A549 (cell line): Measurements from ENCODE around the gene USP36. TPM values are rescaled to one million over a fixed set of nuclear protein-coding genes. Genes with fewer than 3 reads are reported as not detected.

Experiments
- ATAC-seq, 2 experiments: fragments of 200-7000 bp in 1 of 2; fragments of >200 bp in 1 of 2; cut with Nextera tagmentation in 1 of 2; cut with Tn5 transposase in 1 of 2; 3 replicates each; pipeline versions ENCODE4 v1.8.0 to v1.9.1; 2018 to 2020; ENCODE audit warnings: mild to moderate bottlenecking in 1 of 2, moderate library complexity in 1 of 2
- CTCF ChIA-PET: fragments of 300-600 bp; sonication (Branson Sonifier 250); formaldehyde crosslinking; extraction: SDS; loops from one replicate; lab custom pipeline; 2021; ENCODE audit warnings: antibody characterized with exemption, inconsistent platforms; lab: Yijun Ruan, JAX
- POLR2A ChIA-PET: fragments of 350-600 bp; formaldehyde crosslinking; extraction: SDS; loops from one replicate; lab custom pipeline; 2021; ENCODE audit warnings: antibody characterized with exemption, inconsistent platforms; lab: Yijun Ruan, JAX
- DNase-seq, 2 experiments: peaks; one replicate each; pipeline versions ENCODE4 v3.0.0 to v3.0.0-alpha.2; 2011 to 2016; ENCODE audit warnings: low read depth in 1 of 2, low spot score in 1 of 2
- FAIRE-seq: peaks from 2 replicates; lab custom pipeline; 2011; peaks lifted over from hg19 to GRCh38; lab: Jason Lieb, UNC
- H3K27ac ChIP-seq, 2 experiments: fragments of >200 bp; sonication (Bioruptor Twin); formaldehyde crosslinking; 3 replicates each; pipeline ENCODE4 v1.5.1; 2016 to 2017
- H3K4me1 ChIP-seq: fragments of >200 bp; sonication (Bioruptor Twin); formaldehyde crosslinking; 3 replicates; pipeline ENCODE4 v1.6.1; 2016
- H3K4me2 ChIP-seq: fragments of >200 bp; sonication (Bioruptor Twin); formaldehyde crosslinking; 3 replicates; pipeline ENCODE4 v1.6.1; 2016
- H3K4me3 ChIP-seq: fragments of >200 bp; sonication (Bioruptor Twin); formaldehyde crosslinking; 3 replicates; pipeline ENCODE4 v1.5.1; 2016
- H3K9me3 ChIP-seq: fragments of >200 bp; sonication (Bioruptor Twin); formaldehyde crosslinking; 3 replicates; pipeline ENCODE4 v1.6.1; 2016
- CBX8 ChIP-seq: fragments of 200-600 bp; sonication (generic); IDR thresholded peaks from 2 replicates; pipeline ENCODE4 v1.6.1; 2016
- CHD2 ChIP-seq: fragments of 150-350 bp; IDR thresholded peaks from 2 replicates; pipeline ENCODE4 v1.6.1; 2014; ENCODE audit warnings: low read length; ENCODE audit not compliant: partially characterized antibody
- CHD4 ChIP-seq: fragments of 200-600 bp; sonication (generic); IDR thresholded peaks from 2 replicates; pipeline ENCODE4 v1.6.1; 2016; ENCODE audit warnings: antibody characterized with exemption, mild to moderate bottlenecking, borderline replicate concordance
- EHF ChIP-seq: fragments of 250-450 bp; sonication (Bioruptor Pico); IDR thresholded peaks from 2 replicates; pipeline ENCODE4 v1.5.0; 2020; ENCODE audit warnings: mild to moderate bottlenecking
- EP300 ChIP-seq, 2 experiments: fragments of >200 bp; sonication (Bioruptor Twin); formaldehyde crosslinking; IDR thresholded peaks; 2 replicates in 1 of 2; 3 replicates in 1 of 2; pipeline ENCODE4 v1.6.1; 2016 to 2017
- FOSL2 ChIP-seq, 2 experiments: fragments of 450-650 bp in 1 of 2; fragments of >200 bp in 1 of 2; sonication (Bioruptor Twin) in 1 of 2; formaldehyde crosslinking; IDR thresholded peaks; 2 replicates each; pipeline versions ENCODE4 v1.5.0 to v1.6.1; 2016 to 2020; ENCODE audit warnings: mild to moderate bottlenecking in 1 of 2, moderate library complexity in 1 of 2
- FOXS1 ChIP-seq: fragments of 250-450 bp; sonication (Bioruptor Pico); IDR thresholded peaks from 2 replicates; pipeline ENCODE4 v1.5.0; 2020; ENCODE audit warnings: mild to moderate bottlenecking, moderate library complexity
- HDAC2 ChIP-seq: fragments of 200-600 bp; sonication (generic); IDR thresholded peaks from 2 replicates; pipeline ENCODE4 v1.6.1; 2016
- HEYL ChIP-seq: fragments of 250-450 bp; sonication (Bioruptor Pico); IDR thresholded peaks from 2 replicates; pipeline ENCODE4 v1.8.0; 2021; ENCODE audit warnings: mild to moderate bottlenecking, moderate library complexity
- HOXA7 ChIP-seq: fragments of 250-450 bp; sonication (Bioruptor Pico); IDR thresholded peaks from 2 replicates; pipeline ENCODE4 v1.5.0; 2020; ENCODE audit warnings: mild to moderate bottlenecking, moderate library complexity
- KDM1A ChIP-seq: fragments of 200-600 bp; sonication (generic); IDR thresholded peaks from 2 replicates; pipeline ENCODE4 v1.6.1; 2016; ENCODE audit warnings: low read depth, mild to moderate bottlenecking
- MAFK ChIP-seq: fragments of 450-650 bp; IDR thresholded peaks from 2 replicates; pipeline ENCODE4 v1.6.1; 2014; ENCODE audit not compliant: partially characterized antibody
- MYC ChIP-seq: IDR thresholded peaks from 2 replicates; pipeline ENCODE4 v1.6.1; 2012; ENCODE audit warnings: mild to moderate bottlenecking, inconsistent platforms, low read length, improper control_type of control experiment, borderline replicate concordance
- NFE2L2 ChIP-seq: fragments of 150-350 bp; conservative IDR thresholded peaks from 2 replicates; pipeline ENCODE4 v1.6.1; 2014; ENCODE audit warnings: low read length
- NR3C1 ChIP-seq: fragments of >200 bp; sonication (Bioruptor Twin); formaldehyde crosslinking; IDR thresholded peaks from 3 replicates; pipeline ENCODE4 v1.6.1; 2017
- RARB ChIP-seq: fragments of 250-450 bp; sonication (Bioruptor Pico); IDR thresholded peaks from 2 replicates; pipeline ENCODE4 v1.8.0; 2021; ENCODE audit warnings: mild to moderate bottlenecking, moderate library complexity
- RFX5 ChIP-seq: fragments of 450-650 bp; IDR thresholded peaks from 2 replicates; pipeline ENCODE4 v1.7.1; 2014; ENCODE audit warnings: antibody characterized with exemption, mild to moderate bottlenecking, moderate library complexity
- SMC3 ChIP-seq: fragments of >200 bp; sonication (Bioruptor Twin); formaldehyde crosslinking; IDR thresholded peaks from 3 replicates; pipeline ENCODE4 v1.6.1; 2018; ENCODE audit warnings: inconsistent platforms
- SREBF2 ChIP-seq: fragments of 450-650 bp; IDR thresholded peaks from 2 replicates; pipeline ENCODE4 v1.6.1; 2014; ENCODE audit warnings: mild to moderate bottlenecking, moderate library complexity
- TFCP2L1 ChIP-seq: fragments of 250-450 bp; sonication (Bioruptor Pico); IDR thresholded peaks from 2 replicates; pipeline ENCODE4 v1.5.0; 2021; ENCODE audit warnings: mild to moderate bottlenecking
- TP53 ChIP-seq: fragments of 250-450 bp; sonication (Bioruptor Pico); IDR thresholded peaks from 2 replicates; pipeline ENCODE4 v1.5.0; 2021; ENCODE audit warnings: mild to moderate bottlenecking, moderate library complexity
- ZC3H11A ChIP-seq: fragments of 450-650 bp; IDR thresholded peaks from 2 replicates; pipeline ENCODE4 v1.6.1; 2014; ENCODE audit warnings: antibody characterized with exemption, mild to moderate bottlenecking
- ZSCAN20 ChIP-seq: fragments of 250-450 bp; sonication (Bioruptor Pico); IDR thresholded peaks from 2 replicates; pipeline ENCODE4 v1.8.0; 2022; ENCODE audit warnings: mild to moderate bottlenecking, moderate library complexity
- WGBS: methylation state at CpG from one replicate; pipeline ENCODE4 v1.1.6; 2017; ENCODE audit errors: missing lambda C conversion rate; 5-methylcytosine and 5-hydroxymethylcytosine counted together
- polyA plus RNA-seq, 4 experiments: library from polyadenylated mRNA; depleted of rRNA in 3 of 4; stranded (reverse); fragments of >200 nt; fragmentation: RNase III in 1 of 4; extraction: RNeasy Plus Mini Kit Qiagen cat#74134 plus additional on column Dnase treatment in 1 of 4; gene quantifications; 2 replicates in 3 of 4; 3 replicates in 1 of 4; pipeline ENCODE4 v1.2.3, GENCODE V29; 2011 to 2017
- TF ChIP-seq, protein P1 (sequence below): fragments of 200-600 bp; sonication (generic); IDR thresholded peaks from 2 replicates; pipeline ENCODE4 v1.6.1; 2016; ENCODE audit warnings: antibody characterized with exemption, mild to moderate bottlenecking, moderate library complexity
- TF ChIP-seq, protein P2 (sequence below): fragments of 450-650 bp; IDR thresholded peaks from 2 replicates; pipeline ENCODE4 v1.6.1; 2014; ENCODE audit warnings: antibody characterized with exemption
- TF ChIP-seq, protein P3 (sequence below): fragments of >200 bp; sonication (Bioruptor Twin); formaldehyde crosslinking; IDR thresholded peaks from 3 replicates; pipeline ENCODE4 v1.6.1; 2016
- TF ChIP-seq, protein P4 (sequence below): fragments of >200 bp; sonication (Bioruptor Twin); formaldehyde crosslinking; IDR thresholded peaks from 2 replicates; pipeline ENCODE4 v1.6.1; 2016
- TF ChIP-seq, protein P5 (sequence below): fragments of 150-350 bp; IDR thresholded peaks from 2 replicates; pipeline ENCODE4 v1.6.1; 2014; ENCODE audit warnings: low read depth, mild to moderate bottlenecking, low read length
- TF ChIP-seq, protein P6 (sequence below): IDR thresholded peaks from 2 replicates; pipeline ENCODE4 v1.6.1; 2012
- TF ChIP-seq, protein P7 (sequence below): IDR thresholded peaks from 2 replicates; pipeline ENCODE4 v1.6.1; 2012; ENCODE audit warnings: low read depth, borderline replicate concordance

USP36 gene
- polyA plus RNA-seq, 2 of the 4 experiments (the other 2 are of a cell fraction): 41.1 to 49.0 TPM

DNA sequence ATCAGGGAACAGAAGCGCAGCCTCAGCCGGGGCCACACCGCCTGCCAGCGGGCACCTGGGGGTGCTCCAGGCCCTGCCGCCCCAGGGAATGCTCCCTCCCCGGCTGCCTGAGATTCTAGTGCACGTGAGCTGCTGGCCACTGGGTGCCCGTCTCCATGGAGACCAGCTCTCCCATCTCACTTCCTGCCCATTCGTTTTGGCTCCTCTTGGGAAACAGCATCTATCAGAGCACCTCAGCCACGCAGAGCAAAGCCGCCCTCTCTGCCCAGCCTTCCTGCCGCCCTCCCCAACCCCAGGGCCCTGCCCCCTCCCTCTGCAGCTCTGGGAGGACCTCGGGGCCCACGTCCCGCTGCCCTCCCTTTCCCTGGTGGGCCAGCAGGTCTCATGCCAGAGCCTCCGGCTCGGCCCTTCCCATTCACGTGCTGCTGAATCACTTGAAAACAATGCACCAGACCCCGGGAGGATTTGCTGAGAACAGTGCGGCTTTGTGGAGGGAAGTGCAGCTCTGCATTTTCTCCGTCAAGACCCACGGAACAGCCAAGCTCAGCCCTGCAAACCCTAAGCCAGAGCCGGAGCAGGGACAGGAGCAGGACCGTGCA is 43.0 kb upstream of the USP36 start (continued):
- TF ChIP-seq FOSL2 (IDR thresholded peaks at IDR 0.05) (peak; percentile 34; the same call in 1 of the 2 replicates), FOSL2 (CRISPR knock-in tag; IDR thresholded peaks at IDR 0.05) (peak; percentile 86)

DNA sequence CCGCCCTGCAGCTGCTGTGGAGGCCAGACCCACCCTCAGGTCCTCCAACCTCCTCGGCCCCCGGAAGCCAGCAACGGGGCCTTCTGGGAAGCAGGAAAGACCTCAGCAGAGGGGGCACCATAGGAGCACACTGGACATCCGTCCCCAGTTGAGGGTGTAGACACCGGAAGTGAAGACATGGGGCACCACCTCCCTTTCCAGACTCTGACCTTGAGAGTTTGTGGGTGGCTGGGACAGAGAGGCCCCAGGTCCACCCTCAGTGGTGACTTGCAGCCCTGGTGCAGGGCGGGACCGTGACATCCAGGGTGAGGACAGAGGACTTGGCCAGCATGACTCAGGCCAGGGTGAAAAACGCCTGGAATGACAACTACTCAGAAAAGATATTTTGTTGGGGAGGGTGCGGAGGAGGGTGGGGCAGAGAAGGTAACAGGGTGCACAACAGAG is 42.5 kb upstream of the USP36 start:
- ATAC-seq (peak; percentile 70 to 85), FAIRE-seq (peak; percentile 39), DNase-seq (peak; percentile 94 to 98)
- H3K27ac ChIP-seq: peak overlapping the region; percentile 86 to 91
- peaks cover 47% of the 10 kb centered on the region for H3K4me1 ChIP-seq
- no peaks in the 10 kb centered on the region for H3K9me3 ChIP-seq
- CTCF ChIA-PET: interaction anchor here (0.6 to 5.1 kb wide), 10 partner anchors 10 to 113 kb away, joined by 3 to 41 read pairs (median 4); no protein-coding TSS in a partner anchor
- WGBS: 13% methylated on average over 10 of the region's 10 CpGs
- POLR2A ChIA-PET: interaction anchor here (0.9 to 1.2 kb wide), 5 partner anchors 9 to 51 kb away, joined by 3 to 5 read pairs (median 4); no protein-coding TSS in a partner anchor
- peak overlapping the region; percentile 14 for H3K4me3 ChIP-seq
- H3K4me2 ChIP-seq: peak overlapping the region; percentile 84
- peak; percentile 63 for TF ChIP-seq NFE2L2
- 0 out of 2 replicates have a peak, but pooled peaks have one; percentile 26 for TF ChIP-seq RARB (CRISPR knock-in tag)
- TF ChIP-seq, protein P1, sequence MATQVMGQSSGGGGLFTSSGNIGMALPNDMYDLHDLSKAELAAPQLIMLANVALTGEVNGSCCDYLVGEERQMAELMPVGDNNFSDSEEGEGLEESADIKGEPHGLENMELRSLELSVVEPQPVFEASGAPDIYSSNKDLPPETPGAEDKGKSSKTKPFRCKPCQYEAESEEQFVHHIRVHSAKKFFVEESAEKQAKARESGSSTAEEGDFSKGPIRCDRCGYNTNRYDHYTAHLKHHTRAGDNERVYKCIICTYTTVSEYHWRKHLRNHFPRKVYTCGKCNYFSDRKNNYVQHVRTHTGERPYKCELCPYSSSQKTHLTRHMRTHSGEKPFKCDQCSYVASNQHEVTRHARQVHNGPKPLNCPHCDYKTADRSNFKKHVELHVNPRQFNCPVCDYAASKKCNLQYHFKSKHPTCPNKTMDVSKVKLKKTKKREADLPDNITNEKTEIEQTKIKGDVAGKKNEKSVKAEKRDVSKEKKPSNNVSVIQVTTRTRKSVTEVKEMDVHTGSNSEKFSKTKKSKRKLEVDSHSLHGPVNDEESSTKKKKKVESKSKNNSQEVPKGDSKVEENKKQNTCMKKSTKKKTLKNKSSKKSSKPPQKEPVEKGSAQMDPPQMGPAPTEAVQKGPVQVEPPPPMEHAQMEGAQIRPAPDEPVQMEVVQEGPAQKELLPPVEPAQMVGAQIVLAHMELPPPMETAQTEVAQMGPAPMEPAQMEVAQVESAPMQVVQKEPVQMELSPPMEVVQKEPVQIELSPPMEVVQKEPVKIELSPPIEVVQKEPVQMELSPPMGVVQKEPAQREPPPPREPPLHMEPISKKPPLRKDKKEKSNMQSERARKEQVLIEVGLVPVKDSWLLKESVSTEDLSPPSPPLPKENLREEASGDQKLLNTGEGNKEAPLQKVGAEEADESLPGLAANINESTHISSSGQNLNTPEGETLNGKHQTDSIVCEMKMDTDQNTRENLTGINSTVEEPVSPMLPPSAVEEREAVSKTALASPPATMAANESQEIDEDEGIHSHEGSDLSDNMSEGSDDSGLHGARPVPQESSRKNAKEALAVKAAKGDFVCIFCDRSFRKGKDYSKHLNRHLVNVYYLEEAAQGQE: no peak
- TF ChIP-seq, protein P2, sequence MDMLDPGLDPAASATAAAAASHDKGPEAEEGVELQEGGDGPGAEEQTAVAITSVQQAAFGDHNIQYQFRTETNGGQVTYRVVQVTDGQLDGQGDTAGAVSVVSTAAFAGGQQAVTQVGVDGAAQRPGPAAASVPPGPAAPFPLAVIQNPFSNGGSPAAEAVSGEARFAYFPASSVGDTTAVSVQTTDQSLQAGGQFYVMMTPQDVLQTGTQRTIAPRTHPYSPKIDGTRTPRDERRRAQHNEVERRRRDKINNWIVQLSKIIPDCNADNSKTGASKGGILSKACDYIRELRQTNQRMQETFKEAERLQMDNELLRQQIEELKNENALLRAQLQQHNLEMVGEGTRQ: no peak
- TF ChIP-seq TP53 (CRISPR knock-in tag): no peak
- no peak for TF ChIP-seq HOXA7 (CRISPR knock-in tag)
- peak; percentile 67 for TF ChIP-seq MAFK
- TF ChIP-seq EHF (CRISPR knock-in tag): no peak
- TF ChIP-seq MYC: no peak
- no peak for TF ChIP-seq RFX5
- TF ChIP-seq FOXS1 (CRISPR knock-in tag): 0 out of 2 replicates have a peak, but pooled peaks have one; percentile 37
- no peak for TF ChIP-seq TFCP2L1
- no peak for TF ChIP-seq HDAC2
- TF ChIP-seq HEYL (CRISPR knock-in tag): no peak
- TF ChIP-seq ZSCAN20: no peak
- no peak for TF ChIP-seq KDM1A
- TF ChIP-seq CHD4: no peak
- no peak for TF ChIP-seq CHD2
- TF ChIP-seq FOSL2 (IDR thresholded peaks at IDR 0.05): 0 out of 2 replicates have a peak, but pooled peaks have one; percentile 21
- TF ChIP-seq FOSL2 (CRISPR knock-in tag; IDR thresholded peaks at IDR 0.05): peak; percentile 84
- no peak for TF ChIP-seq CBX8
- TF ChIP-seq ZC3H11A: no peak
- TF ChIP-seq EP300 (IDR thresholded peaks at IDR 0.05): no peak
- TF ChIP-seq, protein P3, sequence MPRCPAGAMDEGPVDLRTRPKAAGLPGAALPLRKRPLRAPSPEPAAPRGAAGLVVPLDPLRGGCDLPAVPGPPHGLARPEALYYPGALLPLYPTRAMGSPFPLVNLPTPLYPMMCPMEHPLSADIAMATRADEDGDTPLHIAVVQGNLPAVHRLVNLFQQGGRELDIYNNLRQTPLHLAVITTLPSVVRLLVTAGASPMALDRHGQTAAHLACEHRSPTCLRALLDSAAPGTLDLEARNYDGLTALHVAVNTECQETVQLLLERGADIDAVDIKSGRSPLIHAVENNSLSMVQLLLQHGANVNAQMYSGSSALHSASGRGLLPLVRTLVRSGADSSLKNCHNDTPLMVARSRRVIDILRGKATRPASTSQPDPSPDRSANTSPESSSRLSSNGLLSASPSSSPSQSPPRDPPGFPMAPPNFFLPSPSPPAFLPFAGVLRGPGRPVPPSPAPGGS: 0 out of 3 replicates have a peak, but pooled peaks have one; percentile 20
- no peak for TF ChIP-seq SMC3
- no peak for TF ChIP-seq NR3C1
- TF ChIP-seq, protein P4, sequence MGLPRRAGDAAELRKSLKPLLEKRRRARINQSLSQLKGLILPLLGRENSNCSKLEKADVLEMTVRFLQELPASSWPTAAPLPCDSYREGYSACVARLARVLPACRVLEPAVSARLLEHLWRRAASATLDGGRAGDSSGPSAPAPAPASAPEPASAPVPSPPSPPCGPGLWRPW: no peak
- no peak for TF ChIP-seq SREBF2
- TF ChIP-seq, protein P5, sequence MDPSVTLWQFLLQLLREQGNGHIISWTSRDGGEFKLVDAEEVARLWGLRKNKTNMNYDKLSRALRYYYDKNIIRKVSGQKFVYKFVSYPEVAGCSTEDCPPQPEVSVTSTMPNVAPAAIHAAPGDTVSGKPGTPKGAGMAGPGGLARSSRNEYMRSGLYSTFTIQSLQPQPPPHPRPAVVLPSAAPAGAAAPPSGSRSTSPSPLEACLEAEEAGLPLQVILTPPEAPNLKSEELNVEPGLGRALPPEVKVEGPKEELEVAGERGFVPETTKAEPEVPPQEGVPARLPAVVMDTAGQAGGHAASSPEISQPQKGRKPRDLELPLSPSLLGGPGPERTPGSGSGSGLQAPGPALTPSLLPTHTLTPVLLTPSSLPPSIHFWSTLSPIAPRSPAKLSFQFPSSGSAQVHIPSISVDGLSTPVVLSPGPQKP: no peak
- TF ChIP-seq, protein P6, sequence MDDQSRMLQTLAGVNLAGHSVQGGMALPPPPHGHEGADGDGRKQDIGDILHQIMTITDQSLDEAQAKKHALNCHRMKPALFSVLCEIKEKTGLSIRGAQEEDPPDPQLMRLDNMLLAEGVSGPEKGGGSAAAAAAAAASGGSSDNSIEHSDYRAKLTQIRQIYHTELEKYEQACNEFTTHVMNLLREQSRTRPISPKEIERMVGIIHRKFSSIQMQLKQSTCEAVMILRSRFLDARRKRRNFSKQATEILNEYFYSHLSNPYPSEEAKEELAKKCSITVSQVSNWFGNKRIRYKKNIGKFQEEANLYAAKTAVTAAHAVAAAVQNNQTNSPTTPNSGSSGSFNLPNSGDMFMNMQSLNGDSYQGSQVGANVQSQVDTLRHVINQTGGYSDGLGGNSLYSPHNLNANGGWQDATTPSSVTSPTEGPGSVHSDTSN: 0 out of 2 replicates have a peak, but pooled peaks have one; percentile 28
- TF ChIP-seq, protein P7, sequence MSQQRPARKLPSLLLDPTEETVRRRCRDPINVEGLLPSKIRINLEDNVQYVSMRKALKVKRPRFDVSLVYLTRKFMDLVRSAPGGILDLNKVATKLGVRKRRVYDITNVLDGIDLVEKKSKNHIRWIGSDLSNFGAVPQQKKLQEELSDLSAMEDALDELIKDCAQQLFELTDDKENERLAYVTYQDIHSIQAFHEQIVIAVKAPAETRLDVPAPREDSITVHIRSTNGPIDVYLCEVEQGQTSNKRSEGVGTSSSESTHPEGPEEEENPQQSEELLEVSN: peak; percentile 38; the same call in 1 of the 2 replicates
